ENCODE measurements around the gene MX2. TPM values are rescaled to one million over a fixed set of nuclear protein-coding genes. Genes with fewer than 3 reads are reported as not detected.

MX2 gene
- total RNA-seq, 2 experiments from 2014 or later, result 103 to 106 TPM

GRCh38 chr21:41362605-41363369, 960 bp downstream of the MX2 start:
- Mint-ChIP-seq H3K36me3 (peaks cover 27% of the 10 kb centered on the region), H3K27me3 (no peaks in the 10 kb centered on the region), H3K4me1 (peaks cover 48% of the 10 kb centered on the region), H3K4me3 (peak overlapping the region; percentile 91), H3K9me3 (no peaks in the 10 kb centered on the region), H3K27ac (peak overlapping the region; percentile 99)
- ATAC-seq (ENCODE audit: low read depth) (no peak), DNase-seq (no peak)
- POLR2A ChIA-PET, result interaction anchor here (0.7 to 8.0 kb wide), 11 partner anchors 9 to 701 kb away, joined by 3 to 233 read pairs (median 6); partner anchors contain the start of gene MX1

- peaks cover 56% of the 10 kb centered on the region for H3K4me1 Mint-ChIP-seq
- H3K9me3 Mint-ChIP-seq, result no peaks in the 10 kb centered on the region
- H3K4me3 Mint-ChIP-seq, result peak overlapping the region; percentile 91
- ATAC-seq (ENCODE audit: low read depth) (no peak), DNase-seq (no peak)
- peak overlapping the region; percentile 99 for H3K27ac Mint-ChIP-seq
- peaks cover 33% of the 10 kb centered on the region for H3K36me3 Mint-ChIP-seq
- POLR2A ChIA-PET, result interaction anchor here (1.1 to 8.0 kb wide), 5 partner anchors 8 to 700 kb away, joined by 4 to 233 read pairs (median 33); partner anchors contain the start of gene MX1
- H3K27me3 Mint-ChIP-seq, result no peaks in the 10 kb centered on the region
Observed at GRCh38 chr21:41363370-41364270, 1.8 kb downstream of the MX2 start.

- DNase-seq, result no peak
- POLR2A ChIA-PET, result interaction anchor here (8.0 kb wide), 1 partner anchor 61 kb away, joined by 233 read pairs; the partner anchor contains the start of gene MX1
- peaks cover 62% of the 10 kb centered on the region for H3K4me1 Mint-ChIP-seq
- H3K4me3 Mint-ChIP-seq, result peak overlapping the region; percentile 91
- H3K27ac Mint-ChIP-seq, result peak overlapping the region; percentile 99
- H3K27me3 Mint-ChIP-seq, result no peaks in the 10 kb centered on the region
- no peaks in the 10 kb centered on the region for H3K9me3 Mint-ChIP-seq
- ATAC-seq (ENCODE audit: low read depth), result no peak
- peaks cover 33% of the 10 kb centered on the region for H3K36me3 Mint-ChIP-seq
Observed at GRCh38 chr21:41364308-41364707, 2.5 kb downstream of the MX2 start.

GRCh38 chr21:41365377-41366107, 3.7 kb downstream of the MX2 start:
- H3K36me3 Mint-ChIP-seq, result peaks cover 33% of the 10 kb centered on the region
- no peaks in the 10 kb centered on the region for H3K27me3 Mint-ChIP-seq
- peak overlapping the region; percentile 11 for H3K4me3 Mint-ChIP-seq
- H3K9me3 Mint-ChIP-seq, result no peaks in the 10 kb centered on the region
- peaks cover 68% of the 10 kb centered on the region for H3K4me1 Mint-ChIP-seq
- peak overlapping the region; percentile 46 for H3K27ac Mint-ChIP-seq
- POLR2A ChIA-PET, result interaction anchor here (7.1 kb wide), 1 partner anchor 60 kb away, joined by 147 read pairs; the partner anchor contains the start of gene MX1
- DNase-seq (no peak), ATAC-seq (ENCODE audit: low read depth) (no peak)

GRCh38 chr21:41366522-41367151, 4.8 kb downstream of the MX2 start:
- Mint-ChIP-seq H3K27me3 (no peaks in the 10 kb centered on the region), H3K27ac (peak overlapping the region; percentile 60), H3K36me3 (peaks cover 40% of the 10 kb centered on the region), H3K4me3 (no peak overlapping the region), H3K4me1 (peaks cover 67% of the 10 kb centered on the region), H3K9me3 (no peaks in the 10 kb centered on the region)
- DNase-seq (no peak), ATAC-seq (ENCODE audit: low read depth) (no peak)
- POLR2A ChIA-PET, result interaction anchor here (0.6 to 7.1 kb wide), 3 partner anchors 39 to 553 kb away, joined by 3 to 147 read pairs (median 4); partner anchors contain the start of gene MX1

- H3K4me3 Mint-ChIP-seq, result no peak overlapping the region
- no peaks in the 10 kb centered on the region for H3K27me3 Mint-ChIP-seq
- H3K9me3 Mint-ChIP-seq, result no peaks in the 10 kb centered on the region
- H3K27ac Mint-ChIP-seq, result peak overlapping the region; percentile 95
- ATAC-seq (ENCODE audit: low read depth) (no peak), DNase-seq (no peak)
- peaks cover 68% of the 10 kb centered on the region for H3K4me1 Mint-ChIP-seq
- POLR2A ChIA-PET, result interaction anchor here (0.6 to 7.1 kb wide), 3 partner anchors 38 to 552 kb away, joined by 3 to 147 read pairs (median 4); partner anchors contain the start of gene MX1
- H3K36me3 Mint-ChIP-seq, result peaks cover 40% of the 10 kb centered on the region
Observed at GRCh38 chr21:41367301-41367944, 5.6 kb downstream of the MX2 start.

GRCh38 chr21:41367945-41368734, 6.3 kb downstream of the MX2 start:
- POLR2A ChIA-PET, result interaction anchor here (1.0 to 7.1 kb wide), 6 partner anchors 10 to 86 kb away, joined by 3 to 147 read pairs (median 4); partner anchors contain the start of gene MX1
- peak overlapping the region; percentile 95 for H3K27ac Mint-ChIP-seq
- peaks cover 69% of the 10 kb centered on the region for H3K4me1 Mint-ChIP-seq
- ATAC-seq (ENCODE audit: low read depth), result no peak
- no peaks in the 10 kb centered on the region for H3K9me3 Mint-ChIP-seq
- H3K36me3 Mint-ChIP-seq, result peaks cover 36% of the 10 kb centered on the region
- H3K27me3 Mint-ChIP-seq, result no peaks in the 10 kb centered on the region
- peak overlapping the region; percentile 80 for H3K4me3 Mint-ChIP-seq
- DNase-seq, result no peak

- no peak for DNase-seq
- no peaks in the 10 kb centered on the region for H3K27me3 Mint-ChIP-seq
- no peak for ATAC-seq (ENCODE audit: low read depth)
- peaks cover 32% of the 10 kb centered on the region for H3K36me3 Mint-ChIP-seq
- no peaks in the 10 kb centered on the region for H3K9me3 Mint-ChIP-seq
- H3K4me3 Mint-ChIP-seq, result peak overlapping the region; percentile 80
- peak overlapping the region; percentile 95 for H3K27ac Mint-ChIP-seq
- peaks cover 67% of the 10 kb centered on the region for H3K4me1 Mint-ChIP-seq
- POLR2A ChIA-PET, result interaction anchor here (0.9 to 7.1 kb wide), 11 partner anchors 7 to 85 kb away, joined by 3 to 147 read pairs (median 6); partner anchors contain the start of genes MX1 and MX2
Observed at GRCh38 chr21:41368735-41369104, 6.9 kb downstream of the MX2 start.

GRCh38 chr21:41369105-41369919, 7.5 kb downstream of the MX2 start:
- Mint-ChIP-seq H3K9me3 (no peaks in the 10 kb centered on the region), H3K4me3 (peak overlapping the region; percentile 80), H3K4me1 (peaks cover 63% of the 10 kb centered on the region), H3K27ac (peak overlapping the region; percentile 95), H3K36me3 (peaks cover 31% of the 10 kb centered on the region), H3K27me3 (no peaks in the 10 kb centered on the region)
- ATAC-seq (ENCODE audit: low read depth) (peak; percentile 69), DNase-seq (peak; percentile 62)
- POLR2A ChIA-PET, result interaction anchor here (0.8 to 7.1 kb wide), 14 partner anchors 7 to 200 kb away, joined by 3 to 147 read pairs (median 4); partner anchors contain the start of genes MX1 and MX2

- DNase-seq (peak; percentile 70), ATAC-seq (ENCODE audit: low read depth) (peak; percentile 53)
- H3K27me3 Mint-ChIP-seq, result no peaks in the 10 kb centered on the region
- peak overlapping the region; percentile 95 for H3K27ac Mint-ChIP-seq
- POLR2A ChIA-PET, result interaction anchor here (0.8 to 7.1 kb wide), 10 partner anchors 8 to 201 kb away, joined by 3 to 147 read pairs (median 8); partner anchors contain the start of genes MX1 and MX2
- peaks cover 62% of the 10 kb centered on the region for H3K4me1 Mint-ChIP-seq
- peaks cover 29% of the 10 kb centered on the region for H3K36me3 Mint-ChIP-seq
- peak overlapping the region; percentile 80 for H3K4me3 Mint-ChIP-seq
- H3K9me3 Mint-ChIP-seq, result no peaks in the 10 kb centered on the region
Observed at GRCh38 chr21:41369920-41370839, 8.4 kb downstream of the MX2 start.

All from activated naive CD8-positive, alpha-beta T cell treated with anti-CD3 and anti-CD28 coated beads, Interleukin-2, amount 10 ng/mL, durations not matched to agents 7 days and 5 days (primary cell).